HepG2 (cell line): ENCODE data around the gene LAMB2. TPM values are rescaled to one million over a fixed set of nuclear protein-coding genes. Genes with fewer than 3 reads are reported as not detected.

Experiments
- CBX2 ChIP-seq, 2 experiments: fragments of 200-600 bp in 1 of 2; sonication (generic); formaldehyde crosslinking in 1 of 2; IDR thresholded peaks; 2 replicates each; pipeline versions ENCODE4 v1.7.0 to v1.8.1; 2018 to 2022; ENCODE audit warnings: low read depth in 2 of 2, low read length in 1 of 2, mild to moderate bottlenecking in 1 of 2, missing genetic modification reagents in 1 of 2
- HHEX ChIP-seq: IDR thresholded peaks from 2 replicates; pipeline ENCODE4 v1.6.1; 2016; ENCODE audit warnings: control low read depth
- MEIS2 ChIP-seq: sonication (generic); formaldehyde crosslinking; IDR thresholded peaks from 2 replicates; pipeline ENCODE4 v1.9.0; 2021; ENCODE audit warnings: mild to moderate bottlenecking, missing genetic modification reagents
- SALL2 ChIP-seq: sonication (generic); formaldehyde crosslinking; IDR thresholded peaks from 2 replicates; pipeline ENCODE4 v1.8.1; 2023; ENCODE audit warnings: mild to moderate bottlenecking, missing genetic modification reagents, inconsistent platforms
- SMC3 ChIP-seq: IDR thresholded peaks from 2 replicates; pipeline ENCODE4 v1.6.1; 2011; ENCODE audit warnings: low read length, improper control_type of control experiment
- ZNF589 ChIP-seq: sonication (generic); formaldehyde crosslinking; conservative IDR thresholded peaks from 2 replicates; pipeline ENCODE4 v1.8.0; 2022; ENCODE audit warnings: mild to moderate bottlenecking, moderate library complexity, missing genetic modification reagents
- ZSCAN21 ChIP-seq: sonication (generic); formaldehyde crosslinking; IDR thresholded peaks from 2 replicates; pipeline ENCODE4 v1.8.0; 2022; ENCODE audit warnings: mild to moderate bottlenecking, missing genetic modification reagents, moderate library complexity, borderline replicate concordance
- polyA plus RNA-seq, 8 experiments: library from polyadenylated mRNA; depleted of rRNA in 3 of 8; stranded (reverse) in 7 of 8; unstranded in 1 of 8; fragments of >200 nt; fragmentation: Illumina TruSeq in 4 of 8; extraction: Trizol in 4 of 8; gene quantifications; 2 replicates each; pipeline versions ENCODE4 v1.2.1 to v1.2.3, GENCODE V29; 2011 to 2016; ENCODE audit warnings: low read depth in 4 of 8, missing spikeins in 1 of 8, mixed read lengths in 1 of 8; ENCODE audit not compliant: insufficient read depth in 1 of 8
- total RNA-seq, 5 experiments: library from RNA; depleted of rRNA; stranded (reverse); fragments of >200 nt; fragmentation: Illumina TruSeq; extraction: Trizol; gene quantifications; 2 replicates each; pipeline ENCODE4 v1.2.3, GENCODE V29; 2016; ENCODE audit warnings: low read depth in 1 of 5
- TF ChIP-seq, protein P1 (sequence below): sonication (generic); formaldehyde crosslinking; IDR thresholded peaks from 2 replicates; pipeline ENCODE4 v1.5.0; 2020; ENCODE audit warnings: mild to moderate bottlenecking, missing genetic modification reagents, moderate library complexity
- TF ChIP-seq, protein P2 (sequence below), 2 experiments: sonication (generic) in 1 of 2; formaldehyde crosslinking in 1 of 2; IDR thresholded peaks; 2 replicates each; pipeline versions ENCODE4 v1.6.1 to v1.9.0; 2014 to 2022; ENCODE audit warnings: antibody characterized with exemption in 1 of 2, borderline replicate concordance in 1 of 2, inconsistent platforms in 1 of 2, low read depth in 1 of 2, missing genetic modification reagents in 1 of 2
- TF ChIP-seq, protein P3 (sequence below): sonication (generic); formaldehyde crosslinking; IDR thresholded peaks from one replicate; pipeline ENCODE4 v1.5.1; 2020; ENCODE audit warnings: mild to moderate bottlenecking, missing genetic modification reagents; ENCODE audit errors: not compliant biosample characterization

LAMB2 gene
- total and polyA plus RNA-seq, 2 of the 13 experiments (the other 11 are each of a cell fraction or from before 2014, with no cell fraction given): 208 to 443 TPM

DNA sequence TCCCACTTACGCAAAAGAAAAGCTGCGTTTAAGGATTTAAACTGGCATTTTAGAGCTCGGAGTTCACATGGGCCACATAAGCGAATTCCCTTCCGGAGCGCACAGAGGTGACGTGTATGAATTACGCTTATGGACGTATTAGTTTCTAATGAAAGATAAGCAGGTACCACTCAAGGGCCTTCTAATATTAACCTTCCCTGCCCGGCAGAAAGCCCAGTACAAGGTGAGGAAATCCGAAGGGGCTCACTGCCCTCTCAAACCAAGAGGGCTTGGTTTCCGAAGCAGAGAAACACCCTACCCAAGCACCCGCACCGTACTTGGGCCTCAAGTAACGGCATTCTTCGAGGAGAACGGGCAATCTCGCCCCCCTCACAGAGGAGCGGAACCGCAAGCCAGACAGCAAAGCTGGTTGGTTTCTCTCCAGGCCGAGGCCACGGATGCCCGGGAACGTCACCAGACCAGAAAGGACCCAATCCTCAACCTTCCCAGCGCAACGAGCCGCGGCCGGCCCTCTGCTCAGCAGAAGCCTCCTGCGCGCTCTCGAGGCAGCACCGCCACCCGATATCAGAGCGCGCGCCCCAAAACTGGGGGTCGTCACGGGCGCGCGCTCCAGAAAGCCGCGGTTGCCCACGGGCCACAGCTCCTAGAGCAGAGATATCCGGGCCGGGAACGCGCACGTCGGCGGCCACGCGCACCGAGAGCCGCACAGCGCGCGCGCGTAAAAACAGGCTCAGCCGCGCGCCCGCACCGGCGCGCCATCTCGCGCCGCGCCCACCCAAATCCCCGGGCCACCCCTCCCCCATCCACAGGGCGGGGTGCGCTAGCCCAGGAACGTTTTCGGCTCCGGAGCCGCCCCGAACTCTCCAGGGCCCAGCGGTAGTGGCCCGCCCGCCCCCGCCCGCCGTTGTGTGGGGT is 39.7 kb downstream of the LAMB2 start (continued):
- TF ChIP-seq, protein P1, sequence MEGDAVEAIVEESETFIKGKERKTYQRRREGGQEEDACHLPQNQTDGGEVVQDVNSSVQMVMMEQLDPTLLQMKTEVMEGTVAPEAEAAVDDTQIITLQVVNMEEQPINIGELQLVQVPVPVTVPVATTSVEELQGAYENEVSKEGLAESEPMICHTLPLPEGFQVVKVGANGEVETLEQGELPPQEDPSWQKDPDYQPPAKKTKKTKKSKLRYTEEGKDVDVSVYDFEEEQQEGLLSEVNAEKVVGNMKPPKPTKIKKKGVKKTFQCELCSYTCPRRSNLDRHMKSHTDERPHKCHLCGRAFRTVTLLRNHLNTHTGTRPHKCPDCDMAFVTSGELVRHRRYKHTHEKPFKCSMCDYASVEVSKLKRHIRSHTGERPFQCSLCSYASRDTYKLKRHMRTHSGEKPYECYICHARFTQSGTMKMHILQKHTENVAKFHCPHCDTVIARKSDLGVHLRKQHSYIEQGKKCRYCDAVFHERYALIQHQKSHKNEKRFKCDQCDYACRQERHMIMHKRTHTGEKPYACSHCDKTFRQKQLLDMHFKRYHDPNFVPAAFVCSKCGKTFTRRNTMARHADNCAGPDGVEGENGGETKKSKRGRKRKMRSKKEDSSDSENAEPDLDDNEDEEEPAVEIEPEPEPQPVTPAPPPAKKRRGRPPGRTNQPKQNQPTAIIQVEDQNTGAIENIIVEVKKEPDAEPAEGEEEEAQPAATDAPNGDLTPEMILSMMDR (CRISPR knock-in tag): no peak
- TF ChIP-seq SALL2 (CRISPR knock-in tag): no peak; the same call in 1 of the 2 replicates
- no peak for TF ChIP-seq HHEX (CRISPR knock-in tag)
- TF ChIP-seq MEIS2: peak; percentile 20; the same call in 1 of the 2 replicates
- TF ChIP-seq, protein P2, sequence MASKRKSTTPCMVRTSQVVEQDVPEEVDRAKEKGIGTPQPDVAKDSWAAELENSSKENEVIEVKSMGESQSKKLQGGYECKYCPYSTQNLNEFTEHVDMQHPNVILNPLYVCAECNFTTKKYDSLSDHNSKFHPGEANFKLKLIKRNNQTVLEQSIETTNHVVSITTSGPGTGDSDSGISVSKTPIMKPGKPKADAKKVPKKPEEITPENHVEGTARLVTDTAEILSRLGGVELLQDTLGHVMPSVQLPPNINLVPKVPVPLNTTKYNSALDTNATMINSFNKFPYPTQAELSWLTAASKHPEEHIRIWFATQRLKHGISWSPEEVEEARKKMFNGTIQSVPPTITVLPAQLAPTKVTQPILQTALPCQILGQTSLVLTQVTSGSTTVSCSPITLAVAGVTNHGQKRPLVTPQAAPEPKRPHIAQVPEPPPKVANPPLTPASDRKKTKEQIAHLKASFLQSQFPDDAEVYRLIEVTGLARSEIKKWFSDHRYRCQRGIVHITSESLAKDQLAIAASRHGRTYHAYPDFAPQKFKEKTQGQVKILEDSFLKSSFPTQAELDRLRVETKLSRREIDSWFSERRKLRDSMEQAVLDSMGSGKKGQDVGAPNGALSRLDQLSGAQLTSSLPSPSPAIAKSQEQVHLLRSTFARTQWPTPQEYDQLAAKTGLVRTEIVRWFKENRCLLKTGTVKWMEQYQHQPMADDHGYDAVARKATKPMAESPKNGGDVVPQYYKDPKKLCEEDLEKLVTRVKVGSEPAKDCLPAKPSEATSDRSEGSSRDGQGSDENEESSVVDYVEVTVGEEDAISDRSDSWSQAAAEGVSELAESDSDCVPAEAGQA (IDR thresholded peaks at IDR 0.05; ENCODE audit: low read depth): no peak
- TF ChIP-seq, protein P2 (CRISPR knock-in tag; IDR thresholded peaks at IDR 0.05; ENCODE audit: borderline replicate concordance): peak; percentile 30; the same call in 1 of the 2 replicates
- TF ChIP-seq CBX2 (IDR thresholded peaks at IDR 0.05; ENCODE audit: low read depth, low read length): no peak
- no peak for TF ChIP-seq CBX2 (CRISPR knock-in tag; IDR thresholded peaks at IDR 0.05; ENCODE audit: low read depth)
- TF ChIP-seq, protein P3, sequence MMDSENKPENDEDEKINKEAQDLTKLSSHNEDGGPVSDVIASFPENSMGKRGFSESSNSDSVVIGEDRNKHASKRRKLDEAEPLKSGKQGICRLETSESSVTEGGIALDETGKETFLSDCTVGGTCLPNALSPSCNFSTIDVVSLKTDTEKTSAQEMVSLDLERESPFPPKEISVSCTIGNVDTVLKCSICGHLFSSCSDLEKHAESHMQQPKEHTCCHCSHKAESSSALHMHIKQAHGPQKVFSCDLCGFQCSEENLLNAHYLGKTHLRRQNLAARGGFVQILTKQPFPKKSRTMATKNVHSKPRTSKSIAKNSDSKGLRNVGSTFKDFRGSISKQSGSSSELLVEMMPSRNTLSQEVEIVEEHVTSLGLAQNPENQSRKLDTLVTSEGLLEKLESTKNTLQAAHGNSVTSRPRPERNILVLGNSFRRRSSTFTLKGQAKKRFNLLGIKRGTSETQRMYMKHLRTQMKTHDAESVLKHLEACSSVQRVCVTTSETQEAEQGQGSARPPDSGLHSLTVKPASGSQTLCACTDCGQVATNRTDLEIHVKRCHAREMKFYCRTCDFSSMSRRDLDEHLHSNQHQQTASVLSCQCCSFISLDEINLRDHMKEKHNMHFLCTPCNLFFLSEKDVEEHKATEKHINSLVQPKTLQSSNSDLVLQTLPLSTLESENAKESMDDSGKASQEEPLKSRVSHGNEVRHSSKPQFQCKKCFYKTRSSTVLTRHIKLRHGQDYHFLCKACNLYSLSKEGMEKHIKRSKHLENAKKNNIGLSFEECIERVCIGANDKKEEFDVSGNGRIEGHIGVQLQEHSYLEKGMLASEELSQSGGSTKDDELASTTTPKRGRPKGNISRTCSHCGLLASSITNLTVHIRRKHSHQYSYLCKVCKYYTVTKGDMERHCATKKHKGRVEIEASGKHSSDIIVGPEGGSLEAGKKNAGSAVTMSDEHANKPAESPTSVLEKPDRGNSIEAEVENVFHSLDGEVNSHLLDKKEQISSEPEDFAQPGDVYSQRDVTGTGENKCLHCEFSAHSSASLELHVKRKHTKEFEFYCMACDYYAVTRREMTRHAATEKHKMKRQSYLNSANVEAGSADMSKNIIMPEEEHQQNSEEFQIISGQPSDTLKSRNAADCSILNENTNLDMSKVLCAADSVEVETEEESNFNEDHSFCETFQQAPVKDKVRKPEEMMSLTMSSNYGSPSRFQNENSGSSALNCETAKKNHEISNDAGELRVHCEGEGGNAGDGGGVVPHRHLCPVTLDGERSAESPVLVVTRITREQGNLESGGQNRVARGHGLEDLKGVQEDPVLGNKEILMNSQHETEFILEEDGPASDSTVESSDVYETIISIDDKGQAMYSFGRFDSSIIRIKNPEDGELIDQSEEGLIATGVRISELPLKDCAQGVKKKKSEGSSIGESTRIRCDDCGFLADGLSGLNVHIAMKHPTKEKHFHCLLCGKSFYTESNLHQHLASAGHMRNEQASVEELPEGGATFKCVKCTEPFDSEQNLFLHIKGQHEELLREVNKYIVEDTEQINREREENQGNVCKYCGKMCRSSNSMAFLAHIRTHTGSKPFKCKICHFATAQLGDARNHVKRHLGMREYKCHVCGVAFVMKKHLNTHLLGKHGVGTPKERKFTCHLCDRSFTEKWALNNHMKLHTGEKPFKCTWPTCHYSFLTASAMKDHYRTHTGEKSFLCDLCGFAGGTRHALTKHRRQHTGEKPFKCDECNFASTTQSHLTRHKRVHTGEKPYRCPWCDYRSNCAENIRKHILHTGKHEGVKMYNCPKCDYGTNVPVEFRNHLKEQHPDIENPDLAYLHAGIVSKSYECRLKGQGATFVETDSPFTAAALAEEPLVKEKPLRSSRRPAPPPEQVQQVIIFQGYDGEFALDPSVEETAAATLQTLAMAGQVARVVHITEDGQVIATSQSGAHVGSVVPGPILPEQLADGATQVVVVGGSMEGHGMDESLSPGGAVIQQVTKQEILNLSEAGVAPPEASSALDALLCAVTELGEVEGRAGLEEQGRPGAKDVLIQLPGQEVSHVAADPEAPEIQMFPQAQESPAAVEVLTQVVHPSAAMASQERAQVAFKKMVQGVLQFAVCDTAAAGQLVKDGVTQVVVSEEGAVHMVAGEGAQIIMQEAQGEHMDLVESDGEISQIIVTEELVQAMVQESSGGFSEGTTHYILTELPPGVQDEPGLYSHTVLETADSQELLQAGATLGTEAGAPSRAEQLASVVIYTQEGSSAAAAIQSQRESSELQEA (CRISPR knock-in tag): no peak
- TF ChIP-seq ZSCAN21 (CRISPR knock-in tag): peak; percentile 32; the same call in 1 of the 2 replicates
- TF ChIP-seq SMC3: no peak
- TF ChIP-seq ZNF589 (CRISPR knock-in tag): no peak; the same call in 1 of the 2 replicates
